ENCODE measurements around the gene MAPRE3.

The MAPRE3 gene

GRCh38 chr2:26951236-26951635, 19.2 kb upstream of the MAPRE3 start:
- DNase-seq: no peak

- DNase-seq: no peak
These were observed 18.1 kb upstream of the MAPRE3 start for GRCh38 chr2:26952374-26952773.

GRCh38 chr2:26954135-26954534, 16.3 kb upstream of the MAPRE3 start:
- no peak for DNase-seq

DNA sequence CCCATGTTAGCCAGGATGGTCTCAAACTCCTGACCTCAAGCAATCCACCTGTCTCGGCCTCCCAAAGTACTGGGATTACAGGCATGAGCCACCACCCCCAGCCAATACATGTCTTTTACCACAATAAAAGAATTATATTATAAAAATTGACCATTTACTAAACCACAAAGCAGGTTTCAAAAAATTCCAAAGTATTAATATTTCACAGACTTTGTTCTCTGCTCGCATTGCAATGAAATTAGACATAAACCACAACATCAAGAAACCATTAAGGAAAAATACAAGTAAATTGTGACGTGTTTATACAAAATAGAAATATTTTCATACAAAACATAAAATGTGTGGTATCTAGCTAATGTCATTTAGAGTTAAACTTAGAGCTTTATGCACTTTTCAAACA, 13.4 kb upstream of the MAPRE3 start:
- no peak for DNase-seq

GRCh38 chr2:26957534-26957933, 12.9 kb upstream of the MAPRE3 start:
- DNase-seq: peak in 1 of 2 experiments; percentile 4

- DNase-seq: no peak
These were observed 11.1 kb upstream of the MAPRE3 start for GRCh38 chr2:26959331-26959730.

DNA sequence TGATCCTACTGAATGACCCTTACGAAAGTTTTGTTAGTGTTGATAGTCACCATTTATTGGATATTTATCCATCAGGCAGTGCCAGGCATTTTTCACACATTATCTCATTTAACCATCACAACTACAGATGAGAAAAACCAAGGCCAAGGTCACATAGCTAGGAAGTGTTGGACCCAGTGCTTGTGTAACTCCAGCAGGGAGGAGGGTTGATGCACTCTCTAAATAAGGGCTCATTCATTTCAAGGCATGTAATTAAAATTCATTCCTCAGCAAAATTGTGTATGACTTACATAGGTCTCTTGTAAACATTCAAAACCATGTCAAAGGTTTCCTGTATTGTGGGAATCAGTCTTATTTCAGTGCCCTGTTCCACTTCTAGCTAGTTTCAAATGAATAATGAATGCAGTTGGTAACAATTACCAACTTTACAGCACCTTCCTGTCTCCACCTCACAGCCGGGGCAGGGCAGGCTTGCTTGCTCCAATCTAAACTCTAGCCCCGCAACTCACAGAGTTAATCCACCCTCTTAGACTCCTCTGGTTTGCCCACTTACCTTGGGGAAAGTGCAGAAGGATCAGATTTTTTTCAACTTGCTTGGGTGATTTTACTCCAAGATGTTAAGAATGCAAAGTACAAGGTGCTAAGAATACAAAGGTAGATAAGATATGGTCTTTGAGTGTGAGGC, 5.8 kb upstream of the MAPRE3 start:
- DNase-seq: no peak

DNA sequence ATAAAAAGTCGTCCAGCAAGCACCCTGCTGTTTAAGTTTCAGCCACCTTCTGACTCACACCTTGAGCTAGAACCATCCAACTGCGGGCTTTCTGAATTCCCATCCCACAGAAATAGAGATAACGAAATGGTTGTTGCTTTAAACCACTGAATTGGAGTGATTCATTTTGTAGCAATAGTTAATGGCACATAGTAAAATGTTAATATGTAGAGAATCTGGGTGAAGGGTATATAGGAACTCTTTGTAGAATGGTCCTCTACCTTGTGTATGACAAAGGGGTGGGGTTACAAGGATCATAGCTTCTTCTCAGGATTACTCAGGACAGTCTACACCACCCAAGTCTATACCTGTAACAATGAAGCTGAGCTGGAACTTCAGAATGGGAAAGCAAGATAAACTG, 2.4 kb upstream of the MAPRE3 start:
- DNase-seq: no peak

GRCh38 chr2:26969077-26969844, 1.2 kb upstream of the MAPRE3 start:
- DNase-seq: no peak

GRCh38 chr2:26970928-26971627, 641 bp downstream of the MAPRE3 start:
- no peak for DNase-seq

DNA sequence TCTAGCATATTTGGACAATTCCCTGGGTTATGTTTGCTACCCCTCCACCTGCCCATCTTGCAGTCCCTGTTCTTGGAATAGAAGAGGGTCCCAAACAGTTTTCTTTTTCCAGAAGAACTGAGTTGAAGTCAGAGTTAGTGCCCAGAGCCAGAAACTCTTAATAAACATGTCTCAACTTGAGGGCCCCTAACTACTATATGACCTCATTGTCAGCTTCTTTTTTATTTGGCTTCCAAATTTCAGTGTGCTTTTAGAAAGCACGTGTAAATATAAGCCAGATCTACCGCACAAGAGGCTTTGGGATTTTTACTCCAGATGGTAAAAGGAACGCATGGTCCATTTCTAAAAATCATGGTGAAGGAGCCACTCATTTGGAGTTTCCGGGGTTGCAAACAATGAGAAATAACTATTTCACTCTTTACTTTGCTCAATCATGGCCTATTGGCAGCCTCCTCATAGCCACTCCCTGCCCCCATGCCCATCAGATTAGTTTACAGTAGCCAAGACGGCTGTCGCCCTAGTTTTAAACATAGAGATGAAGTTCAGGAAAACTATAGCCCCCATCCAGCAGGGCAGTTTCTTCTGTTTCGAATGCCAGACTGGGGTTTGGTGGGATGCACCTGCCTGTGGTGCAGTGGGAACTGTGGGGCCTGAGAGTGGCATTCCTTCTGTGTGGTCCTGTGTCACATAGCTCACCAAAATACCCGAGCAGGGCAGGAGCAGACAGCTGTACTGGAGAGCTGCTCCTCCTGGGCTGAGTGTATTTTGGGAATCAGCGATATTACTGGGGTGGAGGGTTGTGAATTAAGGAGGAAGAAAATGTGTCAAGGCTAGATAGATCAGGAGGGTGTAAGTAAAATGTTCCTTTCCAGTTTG, 1.7 kb downstream of the MAPRE3 start:
- no peak for DNase-seq

DNA sequence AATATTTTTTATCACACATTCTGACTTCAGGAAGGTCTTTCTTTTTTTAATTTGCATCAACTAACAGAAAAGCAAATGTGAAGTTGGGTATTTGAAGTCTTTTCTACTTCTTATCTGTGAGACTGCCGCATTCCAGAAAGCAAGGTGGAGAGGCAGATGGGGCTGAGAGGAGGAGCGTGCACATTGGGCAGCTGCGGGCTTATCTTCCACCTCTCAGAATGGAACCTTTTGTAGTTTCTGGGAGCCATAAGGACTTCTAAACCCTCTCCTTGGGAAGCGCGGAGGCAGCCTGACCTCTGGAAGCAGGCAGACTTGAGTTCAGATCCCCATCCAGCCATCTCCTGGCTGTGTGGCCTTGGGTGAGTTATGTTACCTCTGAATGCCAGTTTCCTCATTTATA, 3.9 kb downstream of the MAPRE3 start:
- DNase-seq: no peak

DNA sequence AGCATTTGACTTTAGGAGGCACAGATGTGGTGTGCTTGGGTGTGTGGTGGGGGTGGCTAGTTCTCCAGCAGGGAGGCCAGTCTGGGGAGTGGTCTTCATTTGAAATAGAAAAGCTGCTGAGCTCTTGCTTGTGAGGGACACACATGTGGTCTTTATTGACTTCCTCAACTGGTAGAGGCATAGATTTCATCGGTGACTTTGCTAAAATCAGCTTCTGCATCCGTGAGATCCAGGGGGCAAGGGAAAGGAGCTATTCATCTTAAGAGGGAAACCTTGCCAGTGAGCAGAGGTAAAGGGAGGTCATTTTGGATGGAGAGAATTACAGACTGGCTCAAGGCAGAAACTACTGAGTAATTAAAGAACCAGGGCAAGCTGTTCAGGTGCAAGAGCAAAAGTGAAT, 4.7 kb downstream of the MAPRE3 start:
- no peak for DNase-seq

DNA sequence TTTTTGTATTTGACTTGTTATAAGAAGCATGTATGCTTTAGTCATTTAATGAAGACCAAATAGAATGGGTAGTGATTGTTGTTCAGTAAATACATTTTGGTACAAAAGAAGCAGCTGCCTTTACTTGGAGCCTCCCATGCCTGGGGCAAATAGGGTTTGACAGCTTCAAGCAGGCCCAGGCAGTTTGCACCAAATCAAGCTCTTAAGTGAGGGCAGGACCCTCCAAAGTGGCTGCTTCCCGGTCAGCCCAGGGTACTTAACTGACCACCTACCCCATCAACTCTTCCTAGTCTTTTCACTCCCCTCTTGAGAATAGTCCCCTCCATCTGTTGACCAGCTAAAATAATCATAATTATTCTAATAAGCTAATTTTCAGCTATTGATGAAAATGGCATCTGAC, 5.2 kb downstream of the MAPRE3 start:
- DNase-seq: no peak

GRCh38 chr2:26976237-26976636, 5.8 kb downstream of the MAPRE3 start:
- DNase-seq: no peak

- no peak for DNase-seq
These were observed 6.6 kb downstream of the MAPRE3 start for GRCh38 chr2:26977012-26977411.

- DNase-seq: no peak
These were observed 7.7 kb downstream of the MAPRE3 start for GRCh38 chr2:26978061-26978596.

DNA sequence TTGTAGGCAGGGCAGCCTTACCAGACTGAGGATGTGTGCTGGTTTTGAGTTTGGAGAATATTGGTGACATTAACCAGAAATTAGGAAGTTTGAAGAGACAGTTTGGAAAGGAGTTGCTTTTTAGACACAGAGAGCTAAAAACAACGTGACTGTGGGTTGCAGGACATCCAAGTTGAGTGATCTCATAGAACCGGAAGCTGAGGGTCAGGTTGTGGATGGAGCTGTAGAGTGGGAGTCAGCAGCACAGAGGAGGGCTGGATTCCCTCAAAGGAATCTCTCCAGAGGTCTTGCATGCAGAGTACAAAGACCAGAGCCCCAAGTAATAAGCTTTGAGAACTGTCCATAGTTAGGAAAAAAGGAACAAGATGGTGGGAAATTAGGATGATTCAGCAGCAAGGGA, 9.3 kb downstream of the MAPRE3 start:
- DNase-seq: no peak

DNA sequence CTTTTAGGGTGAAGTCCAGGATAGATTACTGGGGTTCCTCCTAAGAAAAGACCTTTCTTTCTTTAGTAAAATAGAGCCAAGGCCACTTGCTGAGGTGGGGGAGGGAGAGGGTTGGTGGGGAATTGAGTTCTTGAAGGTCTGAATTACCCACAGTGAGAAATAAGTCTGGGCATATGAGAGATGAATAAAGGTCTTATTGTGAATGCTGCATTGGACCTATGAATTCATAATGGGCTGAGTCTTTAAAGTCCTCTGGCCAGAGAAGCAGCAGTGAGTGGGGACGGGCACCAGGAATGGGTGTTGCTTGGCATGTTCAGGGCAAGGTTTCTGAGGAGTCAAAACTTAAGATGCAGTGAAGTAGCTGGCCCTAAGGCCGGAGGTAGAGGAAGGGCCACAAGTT, 10.5 kb downstream of the MAPRE3 start:
- no peak for DNase-seq

GRCh38 chr2:26982102-26982742, 11.8 kb downstream of the MAPRE3 start:
- peak; percentile 18 to 36 for DNase-seq

GRCh38 chr2:26983746-26984145, 13.3 kb downstream of the MAPRE3 start:
- DNase-seq: no peak

GRCh38 chr2:26985807-26986206, 15.4 kb downstream of the MAPRE3 start:
- DNase-seq: no peak

Measured in NCI-H1930 (cell line).